ENCODE results near the gene SCYGR1. TPM values are rescaled to one million over a fixed set of nuclear protein-coding genes. Genes with fewer than 3 reads are reported as not detected.

SCYGR1 gene
- total RNA-seq, 2 experiments from 2014 or later = not detected

- no peak overlapping the region for H3K4me3 Mint-ChIP-seq
- ATAC-seq = no peak
- peaks cover 25% of the 10 kb centered on the region for H3K4me1 Mint-ChIP-seq (ENCODE audit: low read depth)
- no peaks in the 10 kb centered on the region for H3K9me3 Mint-ChIP-seq (ENCODE audit: insufficient read depth)
- CTCF ChIA-PET = no interaction called here
- POLR2A ChIA-PET = no interaction called here
- H3K36me3 Mint-ChIP-seq (ENCODE audit: low read depth) = no peaks in the 10 kb centered on the region
- no peaks in the 10 kb centered on the region for H3K27me3 Mint-ChIP-seq (ENCODE audit: low read depth)
- no peak for DNase-seq
- no peak overlapping the region for H3K27ac Mint-ChIP-seq
Observed at GRCh38 chr2:227412877-227413276, 25.1 kb upstream of the SCYGR1 start.

- Mint-ChIP-seq H3K9me3 (ENCODE audit: insufficient read depth) (no peaks in the 10 kb centered on the region), H3K36me3 (ENCODE audit: low read depth) (no peaks in the 10 kb centered on the region), H3K27ac (no peak overlapping the region), H3K4me1 (ENCODE audit: low read depth) (peaks cover 25% of the 10 kb centered on the region), H3K4me3 (no peak overlapping the region), H3K27me3 (ENCODE audit: low read depth) (no peaks in the 10 kb centered on the region)
- ChIA-PET POLR2A (no interaction called here), CTCF (interaction anchor here (1.9 kb wide), 1 partner anchor 354 kb away, joined by 9 read pairs; no protein-coding TSS in a partner anchor)
- no peak for DNase-seq
- ATAC-seq = no peak
Observed at GRCh38 chr2:227411990-227412350, 24.2 kb upstream of the SCYGR1 start.

GRCh38 chr2:227411320-227411989, 23.7 kb upstream of the SCYGR1 start:
- ATAC-seq = peak; percentile 88
- Mint-ChIP-seq H3K4me3 (peak overlapping the region; percentile 3), H3K4me1 (ENCODE audit: low read depth) (peaks cover 29% of the 10 kb centered on the region), H3K9me3 (ENCODE audit: insufficient read depth) (no peaks in the 10 kb centered on the region), H3K27me3 (ENCODE audit: low read depth) (no peaks in the 10 kb centered on the region), H3K36me3 (ENCODE audit: low read depth) (no peaks in the 10 kb centered on the region), H3K27ac (no peak overlapping the region)
- CTCF ChIA-PET = interaction anchor here (0.7 to 1.9 kb wide), 2 partner anchors 62 to 355 kb away, joined by 3 to 9 read pairs; no protein-coding TSS in a partner anchor
- DNase-seq = peak; percentile 47
- POLR2A ChIA-PET = no interaction called here

GRCh38 chr2:227410191-227410590, 22.4 kb upstream of the SCYGR1 start:
- no peak for ATAC-seq
- no peaks in the 10 kb centered on the region for H3K36me3 Mint-ChIP-seq (ENCODE audit: low read depth)
- peaks cover 29% of the 10 kb centered on the region for H3K4me1 Mint-ChIP-seq (ENCODE audit: low read depth)
- POLR2A ChIA-PET = no interaction called here
- H3K4me3 Mint-ChIP-seq = no peak overlapping the region
- H3K27ac Mint-ChIP-seq = no peak overlapping the region
- no peak for DNase-seq
- no peaks in the 10 kb centered on the region for H3K9me3 Mint-ChIP-seq (ENCODE audit: insufficient read depth)
- H3K27me3 Mint-ChIP-seq (ENCODE audit: low read depth) = no peaks in the 10 kb centered on the region
- CTCF ChIA-PET = interaction anchor here (0.6 to 1.9 kb wide), 3 partner anchors 61 to 356 kb away, joined by 3 to 9 read pairs (median 3); no protein-coding TSS in a partner anchor

DNA sequence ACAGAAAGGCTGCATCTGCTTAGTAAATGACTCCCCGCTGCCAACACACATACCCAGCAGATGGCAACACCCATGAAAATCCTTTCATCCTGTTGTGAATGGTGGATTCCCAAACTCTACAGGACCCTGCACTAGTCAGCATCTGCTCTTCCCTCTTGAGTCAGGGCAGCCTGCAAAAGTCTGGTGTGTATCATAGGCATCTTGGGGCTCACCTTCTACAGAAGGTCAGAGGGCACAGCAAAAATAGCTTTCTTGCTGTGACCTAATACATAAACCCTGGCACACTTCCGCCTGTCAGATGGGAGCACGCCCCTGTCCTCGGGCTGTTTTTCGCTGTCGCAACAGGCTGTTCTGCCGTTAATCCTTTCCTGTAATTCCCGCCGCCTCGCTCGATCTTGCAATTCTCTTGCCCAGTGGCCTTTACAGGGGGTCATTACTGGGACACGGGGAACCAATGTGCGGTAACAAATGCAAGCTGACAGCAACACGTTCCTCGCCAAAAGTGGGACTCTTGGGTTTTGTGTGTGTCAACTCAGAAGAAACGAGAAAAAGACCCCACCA, 19.9 kb upstream of the SCYGR1 start:
- Mint-ChIP-seq H3K4me3 (no peak overlapping the region), H3K36me3 (ENCODE audit: low read depth) (no peaks in the 10 kb centered on the region), H3K27ac (no peak overlapping the region), H3K27me3 (ENCODE audit: low read depth) (no peaks in the 10 kb centered on the region), H3K4me1 (ENCODE audit: low read depth) (peaks cover 31% of the 10 kb centered on the region), H3K9me3 (ENCODE audit: insufficient read depth) (no peaks in the 10 kb centered on the region)
- POLR2A ChIA-PET = no interaction called here
- CTCF ChIA-PET = interaction anchor here (0.7 to 3.6 kb wide), 5 partner anchors 57 to 251 kb away, joined by 3 to 20 read pairs (median 4); no protein-coding TSS in a partner anchor
- no peak for ATAC-seq
- no peak for DNase-seq

DNA sequence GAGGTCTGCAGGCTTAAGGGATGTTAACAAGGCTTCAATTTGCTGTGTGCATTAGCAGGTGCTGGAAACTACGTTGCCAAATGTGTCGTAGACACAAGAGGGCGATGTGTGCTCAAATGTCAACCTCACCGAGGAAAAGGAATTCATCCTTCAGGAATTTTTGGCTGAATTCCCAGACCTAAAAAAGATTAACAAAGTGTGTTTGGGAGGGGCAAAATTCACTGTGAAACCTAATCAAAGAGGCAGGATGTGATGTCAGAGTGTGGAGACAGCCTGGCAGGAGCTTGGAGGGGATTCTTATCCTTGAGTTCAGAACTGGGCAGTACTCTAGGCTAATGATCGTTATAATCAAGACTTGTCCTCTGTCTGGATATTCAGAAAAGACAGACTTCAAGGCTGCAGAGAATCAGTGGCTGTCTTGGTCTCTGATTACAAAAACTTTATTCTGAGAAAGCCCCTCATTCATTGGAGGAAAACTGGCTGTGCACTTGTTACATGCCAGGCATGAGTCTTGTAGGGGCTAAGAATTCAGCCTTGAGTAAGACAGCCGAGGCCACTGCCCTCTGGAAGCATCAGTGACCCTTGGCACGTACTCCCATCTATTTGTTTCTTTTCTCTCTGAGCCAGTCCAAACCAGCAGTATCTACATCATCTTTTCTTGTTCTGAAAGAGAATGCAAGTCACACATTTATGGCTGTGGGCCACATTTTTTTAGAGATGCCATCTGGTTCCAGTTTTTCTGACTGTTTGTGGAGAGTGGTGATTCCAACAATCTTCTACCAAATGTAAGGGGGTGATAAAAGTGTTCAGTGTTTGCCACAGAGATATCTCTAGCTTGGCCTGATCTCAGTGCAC, 18.7 kb upstream of the SCYGR1 start:
- ChIA-PET POLR2A (no interaction called here), CTCF (interaction anchor here (0.7 to 3.6 kb wide), 13 partner anchors 9 to 360 kb away, joined by 3 to 20 read pairs (median 3); no protein-coding TSS in a partner anchor)
- ATAC-seq = no peak
- DNase-seq = no peak
- no peaks in the 10 kb centered on the region for H3K27me3 Mint-ChIP-seq (ENCODE audit: low read depth)
- H3K4me3 Mint-ChIP-seq = no peak overlapping the region
- no peaks in the 10 kb centered on the region for H3K9me3 Mint-ChIP-seq (ENCODE audit: insufficient read depth)
- no peaks in the 10 kb centered on the region for H3K36me3 Mint-ChIP-seq (ENCODE audit: low read depth)
- H3K4me1 Mint-ChIP-seq (ENCODE audit: low read depth) = peaks cover 20% of the 10 kb centered on the region
- no peak overlapping the region for H3K27ac Mint-ChIP-seq

GRCh38 chr2:227404585-227405271, 17.0 kb upstream of the SCYGR1 start:
- Mint-ChIP-seq H3K4me1 (ENCODE audit: low read depth) (peaks cover 13% of the 10 kb centered on the region), H3K36me3 (ENCODE audit: low read depth) (no peaks in the 10 kb centered on the region), H3K4me3 (no peak overlapping the region), H3K27ac (no peak overlapping the region), H3K9me3 (ENCODE audit: insufficient read depth) (no peaks in the 10 kb centered on the region), H3K27me3 (ENCODE audit: low read depth) (peaks cover 2% of the 10 kb centered on the region)
- ChIA-PET POLR2A (no interaction called here), CTCF (interaction anchor here (1.0 to 3.6 kb wide), 3 partner anchors 8 to 107 kb away, joined by 3 to 20 read pairs (median 7); no protein-coding TSS in a partner anchor)
- no peak for DNase-seq
- ATAC-seq = no peak

- ATAC-seq (no peak), DNase-seq (no peak)
- Mint-ChIP-seq H3K27me3 (ENCODE audit: low read depth) (peaks cover 2% of the 10 kb centered on the region), H3K9me3 (ENCODE audit: insufficient read depth) (no peaks in the 10 kb centered on the region), H3K4me3 (no peak overlapping the region), H3K27ac (no peak overlapping the region), H3K36me3 (ENCODE audit: low read depth) (no peaks in the 10 kb centered on the region), H3K4me1 (ENCODE audit: low read depth) (peaks cover 15% of the 10 kb centered on the region)
- CTCF ChIA-PET = no interaction called here
- POLR2A ChIA-PET = no interaction called here
Observed at GRCh38 chr2:227402959-227403358, 15.2 kb upstream of the SCYGR1 start.

GRCh38 chr2:227402321-227402720, 14.6 kb upstream of the SCYGR1 start:
- Mint-ChIP-seq H3K4me3 (no peak overlapping the region), H3K27ac (no peak overlapping the region), H3K36me3 (ENCODE audit: low read depth) (no peaks in the 10 kb centered on the region), H3K9me3 (ENCODE audit: insufficient read depth) (no peaks in the 10 kb centered on the region), H3K27me3 (ENCODE audit: low read depth) (peaks cover 2% of the 10 kb centered on the region), H3K4me1 (ENCODE audit: low read depth) (peaks cover 21% of the 10 kb centered on the region)
- ATAC-seq = no peak
- no peak for DNase-seq
- CTCF ChIA-PET = no interaction called here
- POLR2A ChIA-PET = no interaction called here

DNA sequence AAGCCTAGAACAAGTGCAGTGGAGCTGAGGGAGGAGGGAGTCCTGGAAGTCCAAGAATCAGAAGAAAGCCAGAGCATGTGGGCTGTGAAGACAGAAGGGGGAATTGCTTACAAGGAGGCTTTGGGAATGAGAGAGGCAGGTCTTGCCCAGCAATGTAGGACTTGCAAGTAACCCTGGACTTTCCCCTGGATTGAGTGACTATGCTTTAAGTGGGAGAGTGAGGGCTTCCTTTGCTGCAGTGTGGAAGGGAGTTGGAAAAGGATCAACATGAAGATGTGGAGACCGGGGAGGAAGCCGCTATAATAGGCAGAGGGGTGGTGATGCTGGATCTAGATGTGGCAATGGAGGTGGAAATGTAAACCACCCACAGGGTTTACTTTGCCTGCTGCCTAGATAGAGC, 13.8 kb upstream of the SCYGR1 start:
- Mint-ChIP-seq H3K36me3 (ENCODE audit: low read depth) (no peaks in the 10 kb centered on the region), H3K9me3 (ENCODE audit: insufficient read depth) (no peaks in the 10 kb centered on the region), H3K27me3 (ENCODE audit: low read depth) (peaks cover 2% of the 10 kb centered on the region), H3K4me1 (ENCODE audit: low read depth) (peaks cover 17% of the 10 kb centered on the region), H3K27ac (no peak overlapping the region), H3K4me3 (no peak overlapping the region)
- ATAC-seq = no peak
- no peak for DNase-seq
- POLR2A ChIA-PET = no interaction called here
- CTCF ChIA-PET = no interaction called here

GRCh38 chr2:227398684-227399670, 11.2 kb upstream of the SCYGR1 start:
- Mint-ChIP-seq H3K27me3 (ENCODE audit: low read depth) (peaks cover 2% of the 10 kb centered on the region), H3K27ac (no peak overlapping the region), H3K4me1 (ENCODE audit: low read depth) (peaks cover 8% of the 10 kb centered on the region), H3K9me3 (ENCODE audit: insufficient read depth) (no peaks in the 10 kb centered on the region), H3K4me3 (no peak overlapping the region), H3K36me3 (ENCODE audit: low read depth) (no peaks in the 10 kb centered on the region)
- CTCF ChIA-PET = no interaction called here
- DNase-seq (no peak), ATAC-seq (no peak)
- POLR2A ChIA-PET = no interaction called here

Measured in activated CD8-positive, alpha-beta T cell treated with anti-CD3 and anti-CD28 coated beads, Interleukin-2, amount 10 ng/mL, durations not matched to agents 7 days and 5 days (primary cell).